ENCODE results near the gene INSL3.

INSL3 gene

GRCh38 chr19:17841371-17841809 is 20.1 kb upstream of the INSL3 start:
- TF ChIP-seq CTCF (IDR thresholded peaks at IDR 0.05; ENCODE audit: low read depth, low read length) = no peak
- in situ Hi-C loops (cut with HindIII; ENCODE audit: low sequenced_read_pairs) = no loop called here
- no peak for DNase-seq (ENCODE audit: low read depth, low spot score)
- peak overlapping the region; percentile 26 for H3K4me3 ChIP-seq (ENCODE audit: low read depth, low read length)

- no peak overlapping the region for H3K4me3 ChIP-seq (ENCODE audit: low read depth, low read length)
- no peak for DNase-seq (ENCODE audit: low read depth, low spot score)
- no peak for TF ChIP-seq CTCF (IDR thresholded peaks at IDR 0.05; ENCODE audit: low read depth, low read length)
- in situ Hi-C loops (cut with HindIII; ENCODE audit: low sequenced_read_pairs) = no loop called here
Observed at GRCh38 chr19:17840019-17840418, 18.7 kb upstream of the INSL3 start.

- in situ Hi-C loops (cut with HindIII; ENCODE audit: low sequenced_read_pairs) = no loop called here
- DNase-seq (ENCODE audit: low read depth, low spot score) = no peak
- no peak for TF ChIP-seq CTCF (IDR thresholded peaks at IDR 0.05; ENCODE audit: low read depth, low read length)
- H3K4me3 ChIP-seq (ENCODE audit: low read depth, low read length) = no peak overlapping the region
Observed at GRCh38 chr19:17837972-17838371, 16.7 kb upstream of the INSL3 start.

- in situ Hi-C loops (cut with HindIII; ENCODE audit: low sequenced_read_pairs) = no loop called here
- DNase-seq (ENCODE audit: low read depth, low spot score) = no peak
- TF ChIP-seq CTCF (IDR thresholded peaks at IDR 0.05; ENCODE audit: low read depth, low read length) = no peak
- H3K4me3 ChIP-seq (ENCODE audit: low read depth, low read length) = no peak overlapping the region
Observed at GRCh38 chr19:17836530-17836929, 15.2 kb upstream of the INSL3 start.

- no peak for TF ChIP-seq CTCF (IDR thresholded peaks at IDR 0.05; ENCODE audit: low read depth, low read length)
- no peak overlapping the region for H3K4me3 ChIP-seq (ENCODE audit: low read depth, low read length)
- no peak for DNase-seq (ENCODE audit: low read depth, low spot score)
- in situ Hi-C loops (cut with HindIII; ENCODE audit: low sequenced_read_pairs) = no loop called here
Observed at GRCh38 chr19:17835182-17836006, 14.1 kb upstream of the INSL3 start.

GRCh38 chr19:17834350-17835181 is 13.2 kb upstream of the INSL3 start:
- DNase-seq (ENCODE audit: low read depth, low spot score) = no peak
- no peak overlapping the region for H3K4me3 ChIP-seq (ENCODE audit: low read depth, low read length)
- no peak for TF ChIP-seq CTCF (IDR thresholded peaks at IDR 0.05; ENCODE audit: low read depth, low read length)
- in situ Hi-C loops (cut with HindIII; ENCODE audit: low sequenced_read_pairs) = no loop called here

Data from astrocyte of the spinal cord (primary cell).